Panc1 (cell line): ENCODE measurements around the gene GCSAM. TPM values are rescaled to one million over a fixed set of nuclear protein-coding genes. Genes with fewer than 3 reads are reported as not detected.

Experiments
- ATAC-seq: fragments of 200-7000 bp; cut with Tn5 transposase; 2 replicates; pipeline ENCODE4 v1.9.1; 2020; ENCODE audit warnings: mild to moderate bottlenecking, moderate library complexity
- BruUV-seq: library from RNA; stranded (reverse); fragments of 400-500 nt; replicated peaks from 2 replicates; lab custom pipeline; 2021; lab: Mats Ljungman, UMichigan
- CTCF ChIA-PET: fragments of 300-600 bp; sonication (Branson Sonifier 250); formaldehyde crosslinking; loops from one replicate; lab custom pipeline; 2022; ENCODE audit warnings: antibody characterized with exemption; lab: Charles Lee
- POLR2A ChIA-PET: fragments of 300-600 bp; sonication (Branson Sonifier 250); formaldehyde crosslinking; loops from one replicate; lab custom pipeline; 2022; ENCODE audit warnings: antibody characterized with exemption; lab: Charles Lee
- DNase-seq: peaks from one replicate; pipeline ENCODE4 v3.0.0-alpha.2; 2010; ENCODE audit warnings: low read depth, low spot score
- H3K27ac ChIP-seq: 2 replicates; pipeline ENCODE4 v1.5.1; 2011; ENCODE audit warnings: mild to moderate bottlenecking, low read length, inconsistent platforms
- H3K27me3 ChIP-seq: fragments of 200-500 bp; sonication (Bioruptor generic); 2 replicates; pipeline ENCODE4 v1.6.0; 2014; ENCODE audit warnings: low read length, inconsistent platforms; ENCODE audit not compliant: control insufficient read depth, insufficient read depth
- H3K36me3 ChIP-seq: fragments of 200-500 bp; sonication (Bioruptor generic); 2 replicates; pipeline ENCODE4 v1.5.1; 2014; ENCODE audit warnings: inconsistent platforms, mild to moderate bottlenecking, low read length, moderate library complexity; ENCODE audit not compliant: control insufficient read depth, insufficient read depth
- H3K4me1 ChIP-seq: 2 replicates; pipeline ENCODE4 v1.5.1; 2011; ENCODE audit warnings: inconsistent platforms, mild to moderate bottlenecking, low read length, moderate library complexity; ENCODE audit not compliant: control insufficient read depth, insufficient read depth
- H3K4me3 ChIP-seq, 2 experiments: 2 replicates each; pipeline ENCODE4 v1.5.1; 2011 to 2012; ENCODE audit warnings: low read depth in 2 of 2, low read length in 2 of 2, mild to moderate bottlenecking in 2 of 2, inconsistent platforms in 1 of 2, moderate library complexity in 1 of 2
- H3K9me3 ChIP-seq: fragments of 200-500 bp; sonication (Bioruptor generic); 2 replicates; pipeline ENCODE4 v1.5.1; 2014; ENCODE audit warnings: low read depth, mild to moderate bottlenecking, inconsistent platforms, low read length, moderate library complexity; ENCODE audit not compliant: control insufficient read depth, insufficient read depth
- POLR2AphosphoS5 ChIP-seq: IDR thresholded peaks from 2 replicates; pipeline ENCODE4 v1.6.1; 2012; ENCODE audit warnings: mild to moderate bottlenecking, low read depth, low read length, moderate library complexity
- SIN3A ChIP-seq: IDR thresholded peaks from 2 replicates; pipeline ENCODE4 v1.6.1; 2012; ENCODE audit warnings: low read depth, mild to moderate bottlenecking, low read length, moderate library complexity, borderline replicate concordance; ENCODE audit not compliant: insufficient read depth
- TCF7L2 ChIP-seq: IDR thresholded peaks from 2 replicates; pipeline ENCODE4 v1.6.1; 2011; ENCODE audit warnings: mild to moderate bottlenecking, low read depth, low read length, inconsistent platforms
- in situ Hi-C: cut with HindIII; loops from 2 replicates; pipeline ENCODE4 v1.10.0; 2016; ENCODE audit warnings: low sequenced_read_pairs, low pct_unique_long_range_greater_than_20kb
- intact Hi-C: fragments of 100-400 bp; cut with micrococcal nuclease; formaldehyde crosslinking; loops from one replicate; pipeline ENCODE4 v1.10.0; 2022; ENCODE audit not compliant: unreplicated experiment
- total RNA-seq: library from RNA; stranded (reverse); gene quantifications from one replicate; pipeline ENCODE4 v1.2.1, GENCODE V29; 2021; ENCODE audit not compliant: unreplicated experiment
- TF ChIP-seq, protein P1 (sequence below): fragments of 450-650 bp; IDR thresholded peaks from 2 replicates; pipeline ENCODE4 v1.5.1; 2017; ENCODE audit warnings: mild to moderate bottlenecking
- TF ChIP-seq, protein P2 (sequence below), 2 experiments: IDR thresholded peaks; 2 replicates each; pipeline ENCODE4 v1.6.1; 2011 to 2012; ENCODE audit warnings: low read depth in 2 of 2, control low read depth in 1 of 2, low read length in 1 of 2, mild to moderate bottlenecking in 1 of 2, moderate library complexity in 1 of 2; ENCODE audit not compliant: insufficient read depth in 1 of 2

Gene GCSAM
- total RNA-seq, 1 experiment from 2014 or later = 0.08 TPM

DNA sequence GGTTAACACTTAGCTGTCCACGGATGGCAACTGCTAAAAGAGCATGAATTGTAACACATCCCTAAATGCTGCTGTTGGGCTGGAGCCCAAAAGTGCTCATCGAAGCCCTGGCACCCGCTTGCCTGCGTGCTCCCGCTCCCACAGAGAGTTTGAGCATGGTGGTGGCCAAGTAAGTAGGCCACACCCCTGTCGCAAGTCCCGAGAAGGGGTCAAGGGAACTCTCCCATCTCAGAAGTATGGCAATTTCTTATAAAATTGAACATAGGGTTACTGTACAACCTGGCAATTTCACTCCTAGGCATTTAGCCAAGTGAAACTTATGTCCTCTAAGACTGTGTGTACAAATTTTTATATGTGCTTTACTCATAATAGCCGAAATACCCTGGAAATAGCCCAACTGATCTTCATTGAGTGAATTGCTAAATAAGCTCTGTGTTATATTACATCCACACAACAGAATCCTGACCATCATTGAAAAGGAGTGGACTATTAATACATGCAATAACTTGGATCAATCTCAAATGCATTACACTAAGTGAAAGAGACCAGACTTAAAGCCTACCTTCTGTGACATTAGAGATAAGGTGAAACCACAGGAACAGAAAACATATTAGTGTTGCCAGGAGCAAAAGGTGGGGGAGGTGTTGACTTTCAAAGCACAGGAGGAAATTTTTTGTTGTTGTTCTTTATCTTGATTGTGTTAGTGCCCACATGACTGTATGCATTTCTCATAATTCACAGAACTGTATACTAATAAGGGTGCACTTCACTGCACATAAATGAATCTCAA is 1.5 kb upstream of the GCSAM start:
- no peak for DNase-seq

DNA sequence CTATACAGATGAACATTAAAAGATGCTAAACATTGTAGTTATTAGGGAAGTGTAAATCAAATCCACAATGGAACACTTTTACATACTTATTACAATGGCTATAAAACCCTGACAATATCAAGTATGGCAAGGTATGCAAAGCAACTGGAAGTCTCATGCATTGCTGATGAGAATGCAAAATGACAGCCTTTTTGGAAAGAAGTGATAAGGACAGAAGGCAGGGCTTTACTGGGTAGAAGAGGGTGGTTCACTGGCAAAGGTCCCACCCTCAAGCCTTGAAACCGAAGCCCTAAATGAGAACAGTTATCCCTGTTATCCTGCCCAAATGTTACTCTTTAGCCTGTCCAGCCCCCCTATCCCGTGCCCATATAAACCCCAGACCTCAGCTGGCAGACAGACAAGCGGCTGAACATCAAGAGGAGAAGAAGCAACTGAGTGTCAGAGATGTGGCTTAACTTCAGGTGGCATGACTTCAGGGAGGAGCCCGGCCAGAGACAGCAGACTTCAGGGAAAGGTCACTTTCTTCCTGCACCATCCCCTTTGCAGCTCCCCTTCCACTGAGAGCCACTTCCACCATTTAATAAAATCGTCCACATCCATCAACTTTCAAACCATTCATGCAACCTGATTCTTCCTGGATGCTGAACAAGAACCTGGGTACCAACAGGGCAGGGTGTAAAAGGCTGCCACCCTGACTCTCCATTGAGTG is 732 bp upstream of the GCSAM start:
- ChIA-PET POLR2A (no interaction called here), CTCF (no interaction called here)
- no peak for ATAC-seq
- no peak overlapping the region for H3K27ac ChIP-seq
- in situ Hi-C loops (no loop called here), intact Hi-C loops (no loop called here)
- no TSS peak for BruUV-seq
- DNase-seq = no peak
- TF ChIP-seq SIN3A = no peak
- TF ChIP-seq, protein P1, sequence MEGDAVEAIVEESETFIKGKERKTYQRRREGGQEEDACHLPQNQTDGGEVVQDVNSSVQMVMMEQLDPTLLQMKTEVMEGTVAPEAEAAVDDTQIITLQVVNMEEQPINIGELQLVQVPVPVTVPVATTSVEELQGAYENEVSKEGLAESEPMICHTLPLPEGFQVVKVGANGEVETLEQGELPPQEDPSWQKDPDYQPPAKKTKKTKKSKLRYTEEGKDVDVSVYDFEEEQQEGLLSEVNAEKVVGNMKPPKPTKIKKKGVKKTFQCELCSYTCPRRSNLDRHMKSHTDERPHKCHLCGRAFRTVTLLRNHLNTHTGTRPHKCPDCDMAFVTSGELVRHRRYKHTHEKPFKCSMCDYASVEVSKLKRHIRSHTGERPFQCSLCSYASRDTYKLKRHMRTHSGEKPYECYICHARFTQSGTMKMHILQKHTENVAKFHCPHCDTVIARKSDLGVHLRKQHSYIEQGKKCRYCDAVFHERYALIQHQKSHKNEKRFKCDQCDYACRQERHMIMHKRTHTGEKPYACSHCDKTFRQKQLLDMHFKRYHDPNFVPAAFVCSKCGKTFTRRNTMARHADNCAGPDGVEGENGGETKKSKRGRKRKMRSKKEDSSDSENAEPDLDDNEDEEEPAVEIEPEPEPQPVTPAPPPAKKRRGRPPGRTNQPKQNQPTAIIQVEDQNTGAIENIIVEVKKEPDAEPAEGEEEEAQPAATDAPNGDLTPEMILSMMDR = no peak
- TF ChIP-seq, protein P2, sequence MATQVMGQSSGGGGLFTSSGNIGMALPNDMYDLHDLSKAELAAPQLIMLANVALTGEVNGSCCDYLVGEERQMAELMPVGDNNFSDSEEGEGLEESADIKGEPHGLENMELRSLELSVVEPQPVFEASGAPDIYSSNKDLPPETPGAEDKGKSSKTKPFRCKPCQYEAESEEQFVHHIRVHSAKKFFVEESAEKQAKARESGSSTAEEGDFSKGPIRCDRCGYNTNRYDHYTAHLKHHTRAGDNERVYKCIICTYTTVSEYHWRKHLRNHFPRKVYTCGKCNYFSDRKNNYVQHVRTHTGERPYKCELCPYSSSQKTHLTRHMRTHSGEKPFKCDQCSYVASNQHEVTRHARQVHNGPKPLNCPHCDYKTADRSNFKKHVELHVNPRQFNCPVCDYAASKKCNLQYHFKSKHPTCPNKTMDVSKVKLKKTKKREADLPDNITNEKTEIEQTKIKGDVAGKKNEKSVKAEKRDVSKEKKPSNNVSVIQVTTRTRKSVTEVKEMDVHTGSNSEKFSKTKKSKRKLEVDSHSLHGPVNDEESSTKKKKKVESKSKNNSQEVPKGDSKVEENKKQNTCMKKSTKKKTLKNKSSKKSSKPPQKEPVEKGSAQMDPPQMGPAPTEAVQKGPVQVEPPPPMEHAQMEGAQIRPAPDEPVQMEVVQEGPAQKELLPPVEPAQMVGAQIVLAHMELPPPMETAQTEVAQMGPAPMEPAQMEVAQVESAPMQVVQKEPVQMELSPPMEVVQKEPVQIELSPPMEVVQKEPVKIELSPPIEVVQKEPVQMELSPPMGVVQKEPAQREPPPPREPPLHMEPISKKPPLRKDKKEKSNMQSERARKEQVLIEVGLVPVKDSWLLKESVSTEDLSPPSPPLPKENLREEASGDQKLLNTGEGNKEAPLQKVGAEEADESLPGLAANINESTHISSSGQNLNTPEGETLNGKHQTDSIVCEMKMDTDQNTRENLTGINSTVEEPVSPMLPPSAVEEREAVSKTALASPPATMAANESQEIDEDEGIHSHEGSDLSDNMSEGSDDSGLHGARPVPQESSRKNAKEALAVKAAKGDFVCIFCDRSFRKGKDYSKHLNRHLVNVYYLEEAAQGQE (IDR thresholded peaks at IDR 0.05; ENCODE audit: insufficient read depth in 1 of 2, low read depth in 2 of 2, low read length in 1 of 2) = no peak
- no peak for TF ChIP-seq TCF7L2
- no peak for TF ChIP-seq POLR2AphosphoS5
- H3K4me1 ChIP-seq = no peaks in the 10 kb centered on the region
- H3K27me3 ChIP-seq = peaks cover 5% of the 10 kb centered on the region; the same call in 1 of the 2 replicates
- no peak overlapping the region for H3K4me3 ChIP-seq
- no peaks in the 10 kb centered on the region for H3K9me3 ChIP-seq
- H3K36me3 ChIP-seq = no peaks in the 10 kb centered on the region

More for the DNA sequence above, 1.5 kb upstream of the GCSAM start:
- no peak for TF ChIP-seq POLR2AphosphoS5
- no peak for TF ChIP-seq TCF7L2
- TF ChIP-seq, protein P2 (IDR thresholded peaks at IDR 0.05; ENCODE audit: insufficient read depth in 1 of 2, low read depth in 2 of 2, low read length in 1 of 2) = no peak
- no peak for TF ChIP-seq SIN3A
- TF ChIP-seq, protein P1 = no peak
- no peak overlapping the region for H3K27ac ChIP-seq
- H3K4me1 ChIP-seq = no peaks in the 10 kb centered on the region
- H3K9me3 ChIP-seq = no peaks in the 10 kb centered on the region
- peaks cover 7% of the 10 kb centered on the region; the same call in 1 of the 2 replicates for H3K27me3 ChIP-seq
- no peak overlapping the region for H3K4me3 ChIP-seq
- BruUV-seq = no TSS peak
- ATAC-seq = peak; percentile 28
- ChIA-PET POLR2A (no interaction called here), CTCF (no interaction called here)
- H3K36me3 ChIP-seq = no peaks in the 10 kb centered on the region
- in situ Hi-C loops (no loop called here), intact Hi-C loops (loop anchor here (5.0 kb wide), 2 partner anchors 158 to 398 kb away; partner anchors contain the start of gene SLC9C1)
